Parathyroid adenoma (tissue), 2 donors: ENCODE results near the gene ADGRA3.

Experiments used
- H2AFZ ChIP-seq: fragments of 300-600 bp; sonication (generic); one replicate; pipeline ENCODE4 v1.7.0; 2017; ENCODE audit warnings: antibody characterized with exemption, mild to moderate bottlenecking
- H3K27ac ChIP-seq: fragments of 300-600 bp; sonication (generic); one replicate; pipeline ENCODE4 v1.7.0; 2017
- H3K27me3 ChIP-seq: fragments of 300-600 bp; sonication (generic); one replicate; pipeline ENCODE4 v1.7.0; 2017; ENCODE audit warnings: low read length; ENCODE audit not compliant: control insufficient read depth, insufficient read depth
- H3K36me3 ChIP-seq: fragments of 300-600 bp; sonication (generic); one replicate; pipeline ENCODE4 v1.7.0; 2017; ENCODE audit warnings: low read length; ENCODE audit not compliant: control insufficient read depth, insufficient read depth
- H3K4me1 ChIP-seq: fragments of 300-600 bp; sonication (generic); one replicate; pipeline ENCODE4 v1.7.0; 2017; ENCODE audit warnings: control low read depth
- H3K4me2 ChIP-seq: fragments of 300-600 bp; sonication (generic); one replicate; pipeline ENCODE4 v1.7.0; 2017; ENCODE audit warnings: low read length
- H3K4me3 ChIP-seq: fragments of 300-600 bp; sonication (generic); one replicate; pipeline ENCODE4 v1.7.0; 2017; ENCODE audit warnings: low read depth, low read length
- H3K79me2 ChIP-seq: fragments of 300-600 bp; sonication (generic); one replicate; pipeline ENCODE4 v1.7.0; 2017; ENCODE audit warnings: control low read depth
- H3K9ac ChIP-seq: fragments of 300-600 bp; sonication (generic); one replicate; pipeline ENCODE4 v1.7.0; 2017; ENCODE audit warnings: mild to moderate bottlenecking
- H3K9me3 ChIP-seq: fragments of 300-600 bp; sonication (generic); one replicate; pipeline ENCODE4 v1.7.0; 2017; ENCODE audit warnings: low read length; ENCODE audit not compliant: control insufficient read depth
- TF ChIP-seq, protein P1 (sequence below): fragments of 300-600 bp; sonication (generic); IDR thresholded peaks from one replicate; pipeline ENCODE4 v1.7.0; 2017; ENCODE audit warnings: antibody characterized with exemption, mild to moderate bottlenecking
- donor health status: primary hyperparathyroidism.

ADGRA3 gene

DNA sequence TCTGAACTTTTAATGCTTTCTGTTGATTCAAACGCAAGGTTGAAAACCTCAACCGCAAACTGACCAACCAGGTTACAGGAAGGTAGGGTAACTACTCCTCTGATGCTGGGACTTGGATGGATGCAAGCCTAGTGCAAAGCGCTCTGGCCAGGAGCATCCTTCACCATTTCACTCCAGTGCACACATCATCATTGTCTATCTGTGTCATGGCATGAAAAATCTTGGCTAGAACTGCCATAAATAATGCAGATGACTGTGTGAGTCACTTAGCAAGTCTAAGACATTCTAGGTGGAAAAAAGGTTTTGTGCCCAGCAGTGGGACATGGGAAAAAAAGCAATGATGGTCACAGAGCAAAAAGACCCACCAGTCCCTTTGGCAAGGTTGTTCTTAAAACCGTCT lies 10.9 kb downstream of the ADGRA3 start:
- Histone ChIP-seq H3K4me2 (no peak overlapping the region), H3K27ac (no peak overlapping the region), H3K9me3 (no peaks in the 10 kb centered on the region), H3K4me1 (no peaks in the 10 kb centered on the region), H3K4me3 (no peak overlapping the region), H2AFZ (no peak overlapping the region), H3K79me2 (peaks cover 5% of the 10 kb centered on the region), H3K9ac (no peak overlapping the region), H3K27me3 (no peaks in the 10 kb centered on the region), H3K36me3 (no peaks in the 10 kb centered on the region)
- TF ChIP-seq, protein P1, sequence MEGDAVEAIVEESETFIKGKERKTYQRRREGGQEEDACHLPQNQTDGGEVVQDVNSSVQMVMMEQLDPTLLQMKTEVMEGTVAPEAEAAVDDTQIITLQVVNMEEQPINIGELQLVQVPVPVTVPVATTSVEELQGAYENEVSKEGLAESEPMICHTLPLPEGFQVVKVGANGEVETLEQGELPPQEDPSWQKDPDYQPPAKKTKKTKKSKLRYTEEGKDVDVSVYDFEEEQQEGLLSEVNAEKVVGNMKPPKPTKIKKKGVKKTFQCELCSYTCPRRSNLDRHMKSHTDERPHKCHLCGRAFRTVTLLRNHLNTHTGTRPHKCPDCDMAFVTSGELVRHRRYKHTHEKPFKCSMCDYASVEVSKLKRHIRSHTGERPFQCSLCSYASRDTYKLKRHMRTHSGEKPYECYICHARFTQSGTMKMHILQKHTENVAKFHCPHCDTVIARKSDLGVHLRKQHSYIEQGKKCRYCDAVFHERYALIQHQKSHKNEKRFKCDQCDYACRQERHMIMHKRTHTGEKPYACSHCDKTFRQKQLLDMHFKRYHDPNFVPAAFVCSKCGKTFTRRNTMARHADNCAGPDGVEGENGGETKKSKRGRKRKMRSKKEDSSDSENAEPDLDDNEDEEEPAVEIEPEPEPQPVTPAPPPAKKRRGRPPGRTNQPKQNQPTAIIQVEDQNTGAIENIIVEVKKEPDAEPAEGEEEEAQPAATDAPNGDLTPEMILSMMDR: no peak

DNA sequence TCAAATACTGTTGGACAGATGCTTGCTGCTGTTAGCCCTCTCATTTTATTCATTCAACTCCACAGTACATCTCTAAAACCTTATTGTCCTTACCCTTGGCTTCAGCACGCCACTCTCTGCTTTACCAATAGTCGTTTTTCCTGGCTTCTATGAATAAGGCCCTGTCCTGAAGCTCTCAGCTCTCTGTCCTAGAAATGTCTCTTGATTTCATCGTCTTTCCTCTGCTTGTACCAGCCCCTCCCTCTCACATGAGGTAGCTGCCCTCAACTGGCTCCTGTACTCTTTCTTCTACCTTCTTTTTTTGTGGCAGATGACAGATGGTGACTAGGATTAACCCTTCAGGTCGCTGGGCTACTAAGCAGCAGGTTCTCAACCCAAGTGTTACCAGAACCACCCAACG lies 11.4 kb downstream of the ADGRA3 start:
- no peak overlapping the region for H3K4me2 ChIP-seq
- H2AFZ ChIP-seq: no peak overlapping the region
- no peak overlapping the region for H3K4me3 ChIP-seq
- no peaks in the 10 kb centered on the region for H3K36me3 ChIP-seq
- no peaks in the 10 kb centered on the region for H3K9me3 ChIP-seq
- H3K27me3 ChIP-seq: no peaks in the 10 kb centered on the region
- H3K27ac ChIP-seq: no peak overlapping the region
- no peaks in the 10 kb centered on the region for H3K4me1 ChIP-seq
- no peak overlapping the region for H3K9ac ChIP-seq
- H3K79me2 ChIP-seq: peaks cover 4% of the 10 kb centered on the region
- TF ChIP-seq, protein P1: no peak

- H3K4me3 ChIP-seq: no peak overlapping the region
- H3K36me3 ChIP-seq: no peaks in the 10 kb centered on the region
- no peaks in the 10 kb centered on the region for H3K27me3 ChIP-seq
- TF ChIP-seq, protein P1: no peak
- peaks cover 4% of the 10 kb centered on the region for H3K79me2 ChIP-seq
- H3K9me3 ChIP-seq: no peaks in the 10 kb centered on the region
- no peak overlapping the region for H3K4me2 ChIP-seq
- H3K9ac ChIP-seq: no peak overlapping the region
- H2AFZ ChIP-seq: no peak overlapping the region
- no peaks in the 10 kb centered on the region for H3K4me1 ChIP-seq
- H3K27ac ChIP-seq: no peak overlapping the region
Measured at GRCh38 chr4:22502895-22503814, 12.7 kb downstream of the ADGRA3 start.

DNA sequence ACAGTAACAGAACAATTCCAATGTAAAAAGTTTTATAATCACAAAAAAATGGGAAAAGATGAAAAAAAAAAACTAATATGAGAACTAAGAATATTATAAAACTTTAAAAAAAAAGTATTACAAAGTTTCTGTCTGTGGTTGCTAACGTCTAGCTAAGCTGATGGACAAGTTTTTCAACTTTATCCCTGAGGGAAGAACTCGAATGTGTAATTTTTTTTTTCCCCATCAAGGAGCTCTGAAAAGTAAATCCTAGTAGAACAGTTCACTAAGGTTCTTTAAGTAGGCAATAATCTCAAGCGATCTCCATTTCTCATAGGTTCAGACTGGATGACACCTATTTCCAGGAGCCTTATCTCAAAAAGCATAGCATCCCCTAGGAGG lies 14.2 kb downstream of the ADGRA3 start:
- Histone ChIP-seq H3K9ac (no peak overlapping the region), H3K4me2 (no peak overlapping the region), H3K4me1 (no peaks in the 10 kb centered on the region), H2AFZ (no peak overlapping the region), H3K4me3 (no peak overlapping the region), H3K36me3 (no peaks in the 10 kb centered on the region), H3K79me2 (no peaks in the 10 kb centered on the region), H3K9me3 (no peaks in the 10 kb centered on the region), H3K27ac (no peak overlapping the region), H3K27me3 (no peaks in the 10 kb centered on the region)
- TF ChIP-seq, protein P1: no peak
